ENCODE results near the gene PLEKHA8.

The PLEKHA8 gene

DNA sequence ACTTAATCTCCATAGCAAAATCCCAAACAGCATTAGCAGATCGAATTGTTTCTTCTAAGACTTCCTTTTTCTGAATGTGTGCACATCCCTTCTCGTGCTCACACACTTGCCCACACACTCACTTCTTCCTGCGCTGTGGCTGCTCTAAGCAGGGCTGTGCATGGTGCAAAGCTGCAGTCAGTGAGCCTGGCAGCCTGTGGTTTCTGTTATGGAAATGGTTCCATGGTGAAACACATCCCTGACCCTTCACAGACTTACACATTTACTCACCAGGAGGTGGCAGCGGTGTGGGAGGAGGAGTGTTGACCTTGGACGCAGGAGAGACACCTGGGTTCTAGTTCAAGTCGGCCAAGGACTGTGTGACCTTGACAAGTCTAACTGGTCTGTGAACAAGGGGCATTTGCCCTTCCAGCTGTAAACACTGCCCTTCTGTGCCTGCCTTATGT lies 131.5 kb downstream of the PLEKHA8 start:
- TF ChIP-seq, protein P1, sequence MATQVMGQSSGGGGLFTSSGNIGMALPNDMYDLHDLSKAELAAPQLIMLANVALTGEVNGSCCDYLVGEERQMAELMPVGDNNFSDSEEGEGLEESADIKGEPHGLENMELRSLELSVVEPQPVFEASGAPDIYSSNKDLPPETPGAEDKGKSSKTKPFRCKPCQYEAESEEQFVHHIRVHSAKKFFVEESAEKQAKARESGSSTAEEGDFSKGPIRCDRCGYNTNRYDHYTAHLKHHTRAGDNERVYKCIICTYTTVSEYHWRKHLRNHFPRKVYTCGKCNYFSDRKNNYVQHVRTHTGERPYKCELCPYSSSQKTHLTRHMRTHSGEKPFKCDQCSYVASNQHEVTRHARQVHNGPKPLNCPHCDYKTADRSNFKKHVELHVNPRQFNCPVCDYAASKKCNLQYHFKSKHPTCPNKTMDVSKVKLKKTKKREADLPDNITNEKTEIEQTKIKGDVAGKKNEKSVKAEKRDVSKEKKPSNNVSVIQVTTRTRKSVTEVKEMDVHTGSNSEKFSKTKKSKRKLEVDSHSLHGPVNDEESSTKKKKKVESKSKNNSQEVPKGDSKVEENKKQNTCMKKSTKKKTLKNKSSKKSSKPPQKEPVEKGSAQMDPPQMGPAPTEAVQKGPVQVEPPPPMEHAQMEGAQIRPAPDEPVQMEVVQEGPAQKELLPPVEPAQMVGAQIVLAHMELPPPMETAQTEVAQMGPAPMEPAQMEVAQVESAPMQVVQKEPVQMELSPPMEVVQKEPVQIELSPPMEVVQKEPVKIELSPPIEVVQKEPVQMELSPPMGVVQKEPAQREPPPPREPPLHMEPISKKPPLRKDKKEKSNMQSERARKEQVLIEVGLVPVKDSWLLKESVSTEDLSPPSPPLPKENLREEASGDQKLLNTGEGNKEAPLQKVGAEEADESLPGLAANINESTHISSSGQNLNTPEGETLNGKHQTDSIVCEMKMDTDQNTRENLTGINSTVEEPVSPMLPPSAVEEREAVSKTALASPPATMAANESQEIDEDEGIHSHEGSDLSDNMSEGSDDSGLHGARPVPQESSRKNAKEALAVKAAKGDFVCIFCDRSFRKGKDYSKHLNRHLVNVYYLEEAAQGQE (IDR thresholded peaks at IDR 0.05; ENCODE audit: insufficient read depth in 1 of 2, low read depth in 2 of 2, low read length in 2 of 2) = no peak
- TF ChIP-seq SIN3A (IDR thresholded peaks at IDR 0.05; ENCODE audit: borderline replicate concordance, insufficient read depth, low read length) = no peak
- TF ChIP-seq POLR2AphosphoS5 (IDR thresholded peaks at IDR 0.05; ENCODE audit: low read depth, low read length) = no peak
- TF ChIP-seq TAF1 (IDR thresholded peaks at IDR 0.05; ENCODE audit: borderline replicate concordance, insufficient read depth, low read length) = no peak
- TF ChIP-seq FOXP2 (optimal IDR thresholded peaks at IDR 0.05; ENCODE audit: borderline replicate concordance, extremely low read depth, extremely low read length, insufficient read depth) = no peak

DNA sequence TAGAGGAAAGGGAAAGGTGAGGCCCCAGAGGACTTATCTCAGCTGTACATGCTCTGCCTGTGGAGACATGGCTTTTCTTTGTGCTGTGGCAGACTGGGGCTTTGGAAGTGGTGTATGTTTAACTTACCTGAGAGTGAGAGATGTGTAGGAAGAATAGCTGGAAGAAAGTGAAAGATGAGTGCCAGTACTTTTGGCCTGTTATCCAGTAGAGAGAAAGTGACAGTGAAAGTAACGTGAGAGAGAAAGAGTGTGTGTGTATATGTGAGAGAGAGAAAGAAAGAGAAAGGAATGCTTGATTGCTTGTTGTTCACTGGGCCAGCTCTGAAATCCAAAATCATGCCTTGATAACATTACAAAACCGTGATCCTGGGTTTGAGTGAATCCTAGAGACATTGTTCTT lies 132.1 kb downstream of the PLEKHA8 start:
- no peak for TF ChIP-seq SIN3A (IDR thresholded peaks at IDR 0.05; ENCODE audit: borderline replicate concordance, insufficient read depth, low read length)
- no peak for TF ChIP-seq FOXP2 (optimal IDR thresholded peaks at IDR 0.05; ENCODE audit: borderline replicate concordance, extremely low read depth, extremely low read length, insufficient read depth)
- no peak for TF ChIP-seq TAF1 (IDR thresholded peaks at IDR 0.05; ENCODE audit: borderline replicate concordance, insufficient read depth, low read length)
- TF ChIP-seq POLR2AphosphoS5 (IDR thresholded peaks at IDR 0.05; ENCODE audit: low read depth, low read length) = no peak
- TF ChIP-seq, protein P1 (IDR thresholded peaks at IDR 0.05; ENCODE audit: insufficient read depth in 1 of 2, low read depth in 2 of 2, low read length in 2 of 2) = no peak

DNA sequence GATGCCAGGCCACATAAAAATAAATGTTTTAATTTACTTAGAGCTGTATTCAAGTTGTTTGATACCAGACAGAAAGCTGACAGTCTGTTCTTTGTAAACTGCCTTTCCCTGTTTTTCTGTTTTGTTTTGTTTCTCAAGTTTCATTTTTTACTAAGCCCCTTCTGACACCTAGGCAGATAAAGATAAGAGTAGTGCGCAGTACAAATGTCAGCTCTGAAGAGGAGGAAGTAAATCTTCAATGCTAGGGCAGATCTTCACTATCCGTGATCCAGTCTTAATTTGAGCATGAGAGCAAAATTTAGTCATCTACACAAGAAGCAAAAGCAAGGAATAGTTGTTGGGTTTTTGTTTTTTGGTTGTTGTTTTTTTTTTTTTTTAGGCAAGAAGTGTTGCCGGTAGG lies 133.9 kb downstream of the PLEKHA8 start:
- TF ChIP-seq POLR2AphosphoS5 (IDR thresholded peaks at IDR 0.05; ENCODE audit: low read depth, low read length) = no peak
- no peak for TF ChIP-seq FOXP2 (optimal IDR thresholded peaks at IDR 0.05; ENCODE audit: borderline replicate concordance, extremely low read depth, extremely low read length, insufficient read depth)
- TF ChIP-seq TAF1 (IDR thresholded peaks at IDR 0.05; ENCODE audit: borderline replicate concordance, insufficient read depth, low read length) = no peak
- TF ChIP-seq SIN3A (IDR thresholded peaks at IDR 0.05; ENCODE audit: borderline replicate concordance, insufficient read depth, low read length) = no peak
- TF ChIP-seq, protein P1 (IDR thresholded peaks at IDR 0.05; ENCODE audit: insufficient read depth in 1 of 2, low read depth in 2 of 2, low read length in 2 of 2) = no peak

DNA sequence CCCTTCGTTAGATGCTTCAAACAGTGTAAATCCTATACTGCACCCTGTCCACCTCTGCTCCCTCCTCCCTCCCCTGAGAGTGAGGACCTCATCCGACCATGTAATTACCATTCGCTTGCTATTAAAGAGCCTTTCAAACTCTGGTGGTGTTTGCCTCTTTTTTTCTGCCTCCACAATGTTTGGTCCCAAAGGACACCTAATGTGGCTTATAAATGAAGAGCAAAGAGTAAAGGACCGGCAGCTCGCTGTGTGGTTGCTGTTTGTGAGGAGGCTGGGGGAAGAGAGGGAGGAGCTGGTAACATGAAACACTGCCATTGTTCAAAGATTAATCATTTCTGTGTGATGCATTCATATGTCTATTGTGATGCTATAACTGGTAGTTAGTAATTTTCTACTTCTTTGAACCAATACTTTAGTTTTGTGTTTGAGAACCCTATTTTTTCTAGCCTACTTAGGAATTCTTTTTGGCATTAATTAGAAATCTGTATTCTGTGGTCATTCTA lies 134.5 kb downstream of the PLEKHA8 start:
- TF ChIP-seq TAF1 (IDR thresholded peaks at IDR 0.05; ENCODE audit: borderline replicate concordance, insufficient read depth, low read length) = no peak
- TF ChIP-seq, protein P1 (IDR thresholded peaks at IDR 0.05; ENCODE audit: insufficient read depth in 1 of 2, low read depth in 2 of 2, low read length in 2 of 2) = no peak
- no peak for TF ChIP-seq SIN3A (IDR thresholded peaks at IDR 0.05; ENCODE audit: borderline replicate concordance, insufficient read depth, low read length)
- TF ChIP-seq POLR2AphosphoS5 (IDR thresholded peaks at IDR 0.05; ENCODE audit: low read depth, low read length) = no peak
- TF ChIP-seq FOXP2 (optimal IDR thresholded peaks at IDR 0.05; ENCODE audit: borderline replicate concordance, extremely low read depth, extremely low read length, insufficient read depth) = no peak
